Hematopoietic multipotent progenitor cell treated with erythropoietin and hydrocortisone succinate and interleukin-3 and kit ligand, for 6 days (in vitro differentiated cells): ENCODE measurements around the gene RNF149.
A peak's percentile ranks its signal among the peaks of the same experiment; 100 is the strongest.
"Not testable (repeated sequence)": the region's sequence is repeated elsewhere in the genome, so short reads cannot be mapped to it uniquely, and the experiment has no call there.

Experiments used
- DNase-seq: peaks from one replicate; pipeline ENCODE4 v3.0.0-alpha.2; 2015

RNF149 gene

DNA sequence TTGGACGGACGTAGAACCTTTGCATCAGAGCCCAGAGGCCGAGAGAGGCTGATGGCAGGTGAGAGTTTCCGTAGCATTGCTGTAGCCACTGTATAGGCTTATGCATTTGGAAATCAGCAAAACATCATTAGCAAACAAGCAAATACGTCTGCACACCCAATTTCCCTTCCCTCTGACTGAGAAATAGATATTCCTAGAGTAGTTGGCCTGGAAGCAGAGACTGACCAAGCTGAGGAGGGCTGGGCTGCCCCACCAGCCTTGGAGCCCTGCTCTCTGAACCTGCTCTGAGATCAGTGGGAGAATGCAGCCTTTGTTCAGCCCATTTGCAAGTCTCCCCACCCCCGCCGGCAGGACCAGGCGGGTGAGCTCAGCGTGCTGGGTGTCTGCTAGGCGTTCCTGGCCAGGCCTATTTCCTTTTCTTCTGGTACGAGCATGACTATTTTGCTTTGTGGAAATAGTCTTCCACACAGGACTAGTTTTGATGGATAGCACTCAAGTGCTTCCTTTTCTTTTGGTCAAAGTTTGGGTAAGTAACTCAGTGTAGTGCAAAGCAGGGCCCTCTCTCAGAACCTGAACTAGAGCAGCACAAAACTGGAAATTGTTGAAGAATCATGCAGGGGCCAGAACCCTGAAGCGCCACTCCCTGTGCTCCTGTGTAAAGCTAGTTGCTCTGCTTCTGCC is 21.9 kb upstream of the RNF149 start:
- no peak for DNase-seq

DNA sequence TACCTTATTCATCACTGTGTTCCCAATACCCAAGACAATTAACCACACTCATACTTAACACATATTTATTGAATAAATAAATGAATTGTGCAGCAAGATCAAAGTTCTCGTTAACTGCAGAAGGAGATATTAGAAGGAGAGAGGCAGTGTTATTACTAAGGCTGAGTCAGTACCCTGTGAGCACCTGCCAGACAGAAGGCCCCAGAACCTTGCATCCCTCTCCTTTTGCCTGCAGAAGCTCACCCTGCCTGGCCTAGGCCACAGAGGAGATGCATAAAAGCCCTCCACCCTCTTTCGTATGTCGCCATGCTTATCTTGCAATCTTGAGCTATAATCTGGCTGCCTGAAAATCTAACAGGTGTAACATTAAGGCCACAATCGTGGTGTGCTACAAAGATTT is 20.5 kb upstream of the RNF149 start:
- no peak for DNase-seq

DNA sequence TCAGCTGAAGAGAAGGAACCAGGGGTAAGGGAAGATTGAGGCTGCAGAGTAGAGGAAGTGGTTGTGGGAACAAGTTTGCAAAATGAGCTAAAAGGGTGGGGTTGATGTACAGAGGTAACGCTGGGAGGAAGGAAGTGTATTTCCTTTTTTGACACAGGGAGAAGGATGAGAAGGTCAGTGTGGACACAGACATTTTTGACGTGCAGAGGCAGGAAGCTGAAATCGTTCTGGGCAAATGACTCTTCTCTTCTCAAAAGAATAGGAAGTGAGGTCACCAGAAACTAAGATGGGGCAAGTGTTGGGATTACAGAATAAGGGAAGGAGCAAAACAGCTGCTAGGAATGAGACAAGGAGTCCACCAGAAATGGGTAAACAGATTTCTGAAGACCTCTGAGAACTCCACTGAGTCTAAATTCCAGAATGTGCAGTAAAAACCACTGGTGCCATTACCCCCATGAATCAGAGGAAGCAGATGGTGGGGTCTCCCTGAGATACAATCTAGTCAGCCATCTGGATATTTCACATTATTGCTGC is 20.0 kb upstream of the RNF149 start:
- peak; percentile 70 for DNase-seq

DNA sequence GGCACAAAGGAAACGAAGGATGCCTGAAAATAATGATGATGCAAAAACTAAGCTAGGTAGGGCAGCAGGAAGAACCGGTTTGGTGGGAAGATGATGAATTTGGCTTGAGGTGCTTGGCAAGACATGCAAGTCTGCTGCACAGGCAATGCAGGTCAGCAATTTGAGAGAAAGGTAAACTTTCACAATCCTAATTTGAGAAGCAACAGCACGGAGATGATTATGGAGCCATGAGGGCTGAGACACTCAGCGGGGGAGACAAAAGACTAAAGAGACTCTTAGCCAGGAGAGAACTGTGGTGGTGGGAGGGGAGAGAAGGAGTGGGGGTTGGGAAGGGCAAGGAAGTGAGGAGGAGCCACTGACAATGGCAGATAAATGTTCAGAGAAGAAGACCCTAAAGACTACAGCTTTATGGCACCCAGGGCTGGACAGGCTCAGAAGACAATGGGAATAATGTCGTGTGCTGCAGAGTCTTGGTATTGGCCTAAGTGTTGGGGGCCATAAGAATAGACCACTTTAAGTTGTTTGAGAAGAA is 19.4 kb upstream of the RNF149 start:
- DNase-seq, result no peak

DNA sequence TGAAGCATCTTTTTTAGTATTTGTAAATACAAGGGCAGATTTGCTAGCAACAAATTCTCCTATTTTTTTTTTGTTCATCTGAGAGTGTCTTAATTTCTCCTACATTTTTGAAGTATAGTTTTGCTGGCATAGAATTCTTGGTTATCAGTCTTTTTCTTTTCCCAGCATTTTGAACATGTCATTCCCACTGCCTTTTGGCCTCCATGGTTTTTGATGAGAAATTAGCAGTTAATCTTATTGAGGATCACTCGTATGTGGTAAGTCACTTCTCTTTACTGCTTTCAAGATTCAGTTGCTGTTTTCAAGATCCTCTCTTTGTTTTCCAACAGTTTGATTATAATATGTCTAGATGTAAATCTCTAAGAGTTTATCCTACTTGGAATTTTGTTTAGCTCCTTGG is 16.9 kb upstream of the RNF149 start:
- DNase-seq, result no peak

DNA sequence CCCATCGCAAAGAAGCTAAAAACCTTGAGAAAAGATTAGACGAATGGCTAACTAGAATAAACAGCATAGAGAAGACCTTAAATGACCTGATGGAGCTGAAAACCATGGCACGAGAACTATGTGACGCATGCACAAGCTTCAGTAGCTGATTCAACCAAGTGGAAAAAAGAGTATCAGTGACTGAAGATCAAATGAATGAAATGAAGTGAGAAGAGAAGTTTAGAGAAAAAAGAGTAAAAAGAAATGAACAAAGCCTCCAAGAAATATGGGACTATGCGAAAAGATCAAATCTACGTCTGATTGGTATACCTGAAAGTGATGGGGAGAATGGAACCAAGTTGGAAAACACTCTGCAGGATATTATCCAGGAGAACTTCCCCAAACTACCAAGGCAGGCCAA is 8.1 kb upstream of the RNF149 start:
- DNase-seq, result not testable (repeated sequence)

DNA sequence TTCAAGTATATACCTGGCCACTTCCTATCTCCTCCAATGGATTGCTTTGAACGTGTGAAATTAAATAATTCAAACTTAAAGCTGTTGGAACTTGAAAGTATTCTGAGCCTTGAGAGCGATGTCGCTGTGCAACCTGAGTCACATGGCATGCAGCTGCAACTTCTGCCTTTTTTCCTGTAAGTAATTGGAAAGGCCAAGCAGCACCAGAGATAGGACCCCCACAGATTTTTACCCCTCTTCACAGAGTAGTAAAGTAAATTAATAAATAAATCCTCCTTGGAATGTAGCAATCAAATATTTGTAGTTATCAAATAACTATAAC is 3.2 kb upstream of the RNF149 start:
- no peak for DNase-seq

DNA sequence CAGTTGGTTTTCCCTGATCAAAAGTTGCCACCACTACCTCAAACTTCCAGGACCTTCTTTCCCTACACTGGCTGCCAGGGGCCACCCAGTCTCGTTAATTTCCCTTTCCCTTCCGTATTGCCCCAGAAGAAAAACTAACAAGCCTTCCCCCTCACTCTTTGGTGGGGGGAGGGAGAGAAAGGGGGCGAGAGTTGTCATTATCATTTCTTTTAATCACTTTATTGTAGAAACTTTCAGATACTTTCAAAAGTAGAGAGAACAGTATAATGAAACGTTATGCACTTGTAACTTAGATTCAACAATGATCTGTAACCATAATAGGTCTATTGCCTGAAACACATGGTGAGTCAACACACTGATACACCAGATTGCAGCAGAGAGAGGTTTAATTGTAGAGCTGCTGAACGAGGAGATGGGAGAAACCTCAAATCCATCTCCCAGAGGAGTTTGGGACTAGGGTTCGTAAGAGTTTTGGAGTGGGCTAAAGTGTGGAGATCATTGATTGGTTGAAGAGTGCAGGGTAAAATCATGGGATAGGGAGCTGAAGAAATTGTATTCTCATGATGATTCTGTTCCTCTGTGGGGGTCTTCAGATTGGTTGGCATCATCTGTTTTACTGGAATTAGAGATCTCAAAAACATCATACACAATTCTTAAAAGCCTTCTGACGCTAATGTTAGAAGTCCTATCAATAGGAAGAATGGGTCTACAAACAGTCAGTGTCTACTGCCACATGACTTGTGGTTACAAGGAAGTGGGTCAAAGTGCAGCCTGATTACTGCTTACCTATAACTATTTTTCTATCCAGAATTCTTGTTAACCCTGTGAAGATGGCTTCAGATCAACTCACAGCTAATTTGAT is 2.6 kb upstream of the RNF149 start:
- peak; percentile 36 for DNase-seq

DNA sequence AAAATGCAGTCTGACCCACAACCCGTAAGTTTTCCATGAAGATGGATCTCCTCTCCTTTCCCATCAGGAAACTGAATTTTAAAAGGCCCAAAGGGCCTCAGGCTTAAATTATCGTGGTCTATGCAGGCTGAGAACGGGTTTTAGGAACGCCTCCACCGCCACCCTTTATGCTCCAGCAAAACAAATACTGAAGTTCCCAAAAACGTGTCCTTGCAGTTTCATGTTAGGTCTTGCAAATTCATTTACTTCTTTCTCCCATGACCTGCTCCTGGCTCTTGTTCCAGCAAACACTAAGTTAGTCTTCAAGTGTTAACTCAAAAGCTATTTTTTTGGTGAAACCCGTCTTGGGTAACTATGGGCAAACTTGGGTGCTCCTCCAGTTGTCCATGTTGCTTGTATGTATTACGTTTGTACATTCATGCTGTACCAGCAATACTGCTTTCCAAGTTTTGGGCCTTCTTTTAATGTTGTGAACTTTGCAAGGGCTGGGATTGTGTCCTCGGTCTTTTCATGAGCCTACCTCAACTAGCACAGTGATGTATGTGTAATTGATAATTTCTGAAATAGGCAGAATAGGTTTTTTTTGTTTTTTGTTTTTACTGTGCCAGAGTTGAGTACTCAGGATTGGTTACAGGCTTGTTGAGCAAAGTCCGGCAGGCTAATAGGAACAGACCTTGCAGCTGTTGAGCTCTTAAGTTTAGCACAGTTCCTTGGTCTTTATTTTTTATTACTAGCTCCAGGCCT is 1.8 kb upstream of the RNF149 start:
- DNase-seq, result no peak

DNA sequence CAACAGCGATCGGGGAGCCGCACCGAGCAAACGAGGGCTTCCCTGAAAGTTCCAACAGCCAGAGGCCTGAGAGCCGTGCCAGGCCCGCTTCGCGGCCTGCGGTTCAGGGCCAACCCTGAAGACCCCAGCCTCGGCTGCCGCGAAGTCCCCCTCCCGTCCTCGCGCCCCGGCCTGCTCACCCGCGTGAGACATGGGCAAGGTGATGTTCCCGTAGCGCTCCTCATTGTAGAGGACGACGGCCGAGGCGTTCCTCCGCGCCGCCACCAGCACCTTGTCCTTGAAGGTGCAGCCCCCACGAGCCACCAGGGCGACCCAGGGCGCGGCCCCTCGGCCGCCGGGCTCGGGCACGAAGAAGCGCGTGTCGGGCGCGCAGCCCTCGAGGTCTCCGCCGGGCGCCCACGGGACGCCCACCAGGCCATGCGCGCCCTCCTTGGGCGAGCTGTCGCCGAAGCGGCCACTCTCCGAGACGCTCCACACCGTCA is 510 bp downstream of the RNF149 start:
- peak; percentile 43 for DNase-seq

DNA sequence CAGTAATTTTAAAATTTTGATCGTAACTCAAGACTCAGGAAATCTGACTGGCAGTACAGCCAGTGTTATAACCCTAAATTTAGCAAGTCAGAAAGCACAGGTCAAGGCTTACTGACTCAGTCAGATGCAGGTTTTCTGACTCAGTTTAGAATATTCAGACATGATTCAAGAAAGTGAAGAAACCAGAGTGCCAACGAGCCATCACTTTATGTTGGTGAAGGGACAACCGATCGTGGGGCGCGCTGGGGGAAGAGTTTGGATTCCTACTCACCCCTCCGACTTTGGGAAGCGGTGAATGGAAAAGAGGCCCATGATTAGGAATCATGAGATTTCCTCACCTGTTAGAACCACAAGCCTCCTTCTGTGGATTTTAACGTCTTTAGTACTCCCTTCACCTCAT is 998 bp downstream of the RNF149 start:
- DNase-seq, result no peak

DNA sequence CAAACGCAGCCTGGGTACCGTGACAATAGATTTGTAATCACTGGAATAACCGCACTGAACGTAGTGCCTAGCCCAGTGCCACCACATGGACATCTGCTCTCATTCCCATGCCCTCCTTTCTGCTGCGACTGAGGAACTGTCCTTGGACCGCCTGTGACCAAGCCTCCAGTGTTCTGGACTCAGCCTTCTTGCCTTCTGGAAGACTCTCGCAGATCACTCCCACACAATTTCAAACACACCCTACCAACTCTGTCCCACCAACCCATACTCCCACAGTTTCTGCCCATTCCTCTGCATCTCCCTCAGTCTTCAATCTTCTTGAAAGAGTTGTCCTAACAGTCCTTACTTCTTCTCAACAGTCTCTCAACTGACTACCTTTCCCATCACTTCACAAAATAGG is 2.1 kb downstream of the RNF149 start:
- DNase-seq, result no peak

DNA sequence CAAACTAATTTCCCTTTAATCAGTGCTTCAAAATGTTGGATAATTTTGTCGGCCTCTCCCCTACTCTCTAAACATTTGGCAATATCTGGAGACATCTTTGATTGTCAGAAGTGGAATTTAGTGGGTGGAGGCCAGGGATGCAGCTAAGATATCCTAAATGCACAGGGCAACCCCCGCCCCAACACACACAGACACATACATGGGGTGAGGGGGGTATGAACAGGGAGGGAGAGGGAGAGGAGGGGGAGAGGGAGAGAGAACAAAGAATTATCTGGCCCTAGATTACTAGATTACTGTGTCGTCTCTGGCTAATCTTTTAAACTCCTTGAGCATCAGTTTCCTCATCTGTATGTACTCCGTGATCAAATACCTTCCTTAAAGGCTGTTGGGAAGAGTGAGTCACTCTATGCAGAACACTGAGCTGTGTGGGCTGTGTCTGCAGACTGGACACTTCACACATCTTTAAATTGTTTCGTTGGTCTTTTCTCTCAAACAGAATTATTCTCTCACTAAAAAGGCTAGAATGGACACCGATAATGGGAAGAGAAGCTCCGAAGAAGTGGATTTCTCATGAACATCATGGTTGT is 2.9 kb downstream of the RNF149 start:
- DNase-seq, result peak; percentile 31

DNA sequence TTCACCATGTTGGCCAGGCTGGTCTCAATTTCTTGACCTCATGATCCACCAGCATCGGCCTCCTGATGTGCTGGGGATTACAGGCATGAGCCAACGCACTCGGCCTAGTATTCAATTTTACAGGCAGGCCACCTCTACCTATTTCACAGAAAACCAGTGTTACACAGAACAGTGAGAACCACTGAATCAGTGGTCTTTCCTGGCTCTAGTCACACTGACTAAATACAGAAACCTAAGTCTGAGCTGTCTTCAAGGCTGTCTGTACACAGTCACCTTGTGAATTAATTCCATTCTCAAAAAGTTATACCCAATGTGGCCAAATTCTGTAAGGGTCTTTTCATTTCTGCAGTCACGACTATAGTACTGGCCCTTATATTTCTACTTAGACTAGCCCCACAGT is 3.5 kb downstream of the RNF149 start:
- DNase-seq, result no peak

DNA sequence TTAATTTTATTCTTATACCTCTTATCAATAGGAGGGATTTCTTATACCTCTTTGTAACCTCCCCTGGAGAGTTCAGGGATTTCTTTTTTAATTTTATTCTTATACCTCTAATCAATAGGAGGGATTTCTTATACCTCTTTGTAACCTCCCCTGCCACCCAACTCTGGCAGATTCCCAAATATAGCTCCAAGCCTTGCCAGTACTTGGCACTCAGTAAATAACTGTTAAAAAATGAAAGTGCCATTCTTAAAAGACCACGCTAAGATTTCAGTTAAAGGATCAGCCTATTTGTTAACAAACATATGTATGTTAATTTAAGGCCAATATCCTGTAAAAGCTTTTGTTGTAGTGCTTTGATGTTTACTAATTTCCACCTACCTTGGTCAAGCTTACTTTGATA is 4.8 kb downstream of the RNF149 start:
- DNase-seq, result no peak

DNA sequence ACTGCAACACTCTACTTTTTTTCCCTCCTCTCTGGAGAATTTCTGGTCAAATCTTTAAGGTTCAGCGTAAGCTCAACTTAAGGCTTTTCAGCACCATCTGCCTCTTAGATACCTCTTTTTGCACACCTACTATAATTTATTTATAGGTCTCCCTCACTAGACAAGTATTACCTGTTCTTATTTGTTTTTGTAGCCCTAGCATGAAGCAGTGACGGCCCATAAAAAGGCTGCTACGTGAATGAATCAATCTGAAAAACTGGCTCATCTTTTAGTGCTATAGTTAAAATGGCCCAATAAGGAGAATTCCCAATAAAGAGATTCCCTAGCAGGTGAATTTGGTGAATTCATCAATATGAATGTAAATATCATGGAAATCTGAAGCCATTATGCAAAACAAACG is 6.5 kb downstream of the RNF149 start:
- no peak for DNase-seq

DNA sequence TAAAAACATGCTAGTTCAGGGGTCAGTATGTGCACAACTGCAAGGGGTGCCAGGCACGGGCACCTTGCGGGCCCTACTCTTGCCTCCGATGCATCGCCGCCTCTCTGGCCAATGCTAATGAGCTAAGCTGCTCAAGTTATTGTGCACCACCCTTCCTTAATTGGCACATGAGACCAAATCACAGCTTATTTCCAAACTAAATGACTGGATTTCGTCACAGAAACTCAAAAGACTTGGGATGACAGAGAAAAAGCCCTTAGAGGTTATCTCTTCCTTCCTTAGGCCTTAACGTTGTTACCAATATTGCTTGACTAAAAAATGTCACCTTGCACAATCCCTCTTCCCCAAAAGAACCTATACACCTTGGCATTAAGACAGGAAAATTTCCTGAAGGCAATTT is 7.7 kb downstream of the RNF149 start:
- DNase-seq, result no peak

DNA sequence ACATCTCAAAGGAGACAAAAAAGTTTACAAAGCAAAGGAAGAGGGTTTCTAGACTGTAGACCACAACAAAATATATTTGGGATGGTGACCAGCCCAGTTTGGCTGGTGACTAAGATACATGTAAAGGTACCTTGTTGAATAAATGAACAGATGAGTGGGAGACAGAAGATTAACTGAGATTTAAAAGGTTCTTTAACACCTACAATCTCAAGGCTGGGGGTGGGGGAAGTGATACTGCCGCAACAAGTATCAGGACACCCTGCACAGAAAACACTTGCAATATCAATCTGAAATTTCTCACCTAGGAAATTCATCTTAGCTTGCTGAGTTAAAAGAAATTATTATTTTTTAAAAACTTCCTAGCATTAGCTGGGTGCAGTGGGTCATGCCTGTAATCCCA is 8.3 kb downstream of the RNF149 start:
- DNase-seq, result no peak

DNA sequence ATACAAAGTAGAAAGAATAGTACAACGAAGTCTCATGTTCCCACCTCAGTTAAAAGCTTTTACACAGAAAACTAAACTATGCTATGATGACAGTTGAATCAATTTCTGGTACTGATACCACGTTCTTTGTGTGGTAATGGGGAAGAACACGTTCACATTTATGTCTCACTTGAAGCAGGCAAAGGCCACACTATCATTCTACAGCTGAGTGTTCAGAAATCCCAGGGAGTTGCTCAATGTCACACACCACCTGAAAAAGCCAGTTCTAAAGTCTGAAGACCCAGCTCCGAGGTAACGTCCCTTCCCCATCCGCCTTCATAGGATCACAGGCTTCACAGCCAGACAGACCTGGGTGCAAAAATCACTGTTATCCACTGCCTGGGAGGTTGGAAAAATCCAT is 8.9 kb downstream of the RNF149 start:
- DNase-seq, result no peak

DNA sequence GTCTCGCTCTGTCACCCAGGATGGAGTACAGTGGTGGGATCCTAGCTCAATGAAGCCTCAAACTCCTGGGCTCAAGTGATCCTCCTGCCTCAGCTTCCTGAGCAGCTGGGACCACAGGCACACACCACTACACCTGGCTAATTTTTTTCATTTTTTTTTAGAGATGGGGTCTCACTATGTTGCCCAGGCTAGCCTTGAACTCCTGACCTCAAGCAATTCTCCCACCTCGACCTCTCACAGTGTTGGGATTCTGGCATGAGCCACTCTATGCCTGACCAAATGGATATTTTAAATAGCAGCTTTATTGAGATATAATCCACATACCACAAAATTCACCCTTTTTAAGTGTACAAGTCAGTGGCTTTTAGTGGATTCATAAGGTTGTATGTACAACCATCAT is 11.1 kb downstream of the RNF149 start:
- no peak for DNase-seq

DNA sequence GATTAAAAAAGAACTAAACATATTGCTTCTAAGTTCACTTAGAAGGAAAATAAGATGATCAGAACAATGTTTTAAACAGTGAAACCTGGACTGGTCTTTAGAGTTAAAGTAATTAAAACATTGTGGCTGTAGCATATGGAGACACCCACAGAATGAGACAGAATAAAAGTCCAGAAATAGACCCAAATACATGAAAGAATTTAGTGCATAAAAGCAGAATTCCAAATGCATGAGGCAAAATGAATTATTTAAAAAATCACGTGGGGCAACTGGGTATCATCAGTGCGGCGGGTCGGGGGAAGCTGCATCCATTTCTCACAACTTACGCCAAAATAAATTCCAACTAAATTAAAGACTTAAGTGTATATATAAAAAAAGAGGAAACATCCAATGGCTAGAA is 12.1 kb downstream of the RNF149 start:
- no peak for DNase-seq

DNA sequence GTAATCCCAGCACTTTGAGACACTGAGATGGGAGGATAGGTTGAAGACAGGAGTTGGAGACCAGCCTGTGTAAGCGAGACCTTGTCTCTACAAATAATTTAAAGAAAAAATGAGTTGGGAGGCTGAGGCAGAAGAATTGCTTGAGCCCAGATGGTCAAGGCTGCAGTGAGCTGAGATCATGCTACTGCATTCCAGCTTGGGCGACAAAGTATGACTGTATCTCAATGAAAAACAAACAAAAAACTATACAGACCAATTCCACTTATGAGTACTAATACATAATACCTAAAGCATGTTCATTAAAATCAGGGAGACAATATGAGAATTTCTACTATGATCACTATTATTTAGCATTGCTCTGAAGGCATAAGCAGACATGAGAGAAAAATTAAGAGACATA is 12.6 kb downstream of the RNF149 start:
- DNase-seq, result no peak

DNA sequence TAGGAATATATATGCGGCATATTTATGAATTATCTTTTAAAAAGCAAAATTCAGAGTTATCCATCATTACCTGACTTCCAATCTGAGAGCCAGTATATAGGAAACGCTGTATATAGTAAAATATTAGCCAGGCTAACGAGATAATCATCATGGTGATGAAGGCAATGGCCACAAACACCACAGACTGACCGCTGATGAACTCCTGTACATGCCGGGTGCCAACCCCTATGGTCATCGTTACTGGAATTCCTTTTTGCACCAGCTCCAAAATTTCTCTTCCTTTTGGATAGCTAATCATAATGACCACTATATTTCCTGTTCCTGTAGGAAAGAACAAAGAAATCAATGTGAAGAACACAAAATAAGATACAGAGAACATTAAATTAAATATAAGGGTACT is 13.6 kb downstream of the RNF149 start:
- DNase-seq, result no peak
